Epithelial cell of proximal tubule (primary cell): ENCODE measurements around the gene CFAP46. TPM values are rescaled to one million over a fixed set of nuclear protein-coding genes. Genes with fewer than 3 reads are reported as not detected.

Experiments
- DNase-seq: peaks from one replicate; pipeline ENCODE4 v3.0.0-alpha.2; 2011; ENCODE audit warnings: low read depth
- H3K4me3 ChIP-seq: 2 replicates; pipeline ENCODE4 v1.5.1; 2011; ENCODE audit warnings: low read depth, mild to moderate bottlenecking, low read length
- CTCF ChIP-seq: conservative IDR thresholded peaks from 2 replicates; pipeline ENCODE4 v1.5.1; 2012; ENCODE audit warnings: low read depth, mild to moderate bottlenecking, low read length
- total RNA-seq: library from RNA; depleted of rRNA; stranded (reverse); fragments of >200 nt; gene quantifications from 2 replicates; pipeline ENCODE4 v1.2.3, GENCODE V29; 2015

Gene CFAP46
- total RNA-seq, 1 donor from 2014 or later = 2.2 TPM

GRCh38 chr10:132785723-132786475, 156.5 kb downstream of the CFAP46 start, which contains the start of gene NKX6-2:
TSS of gene NKX6-2 (minus strand) at chr10:132786147. CDS start at chr10:132785948, 199 bp downstream.
- no peak for DNase-seq
- TF ChIP-seq CTCF = no peak
- H3K4me3 ChIP-seq = no peak within 1 kb of the TSS

GRCh38 chr10:132784866-132785722, 157.3 kb downstream of the CFAP46 start:
- DNase-seq = no peak
- no peak for TF ChIP-seq CTCF
- no peak overlapping the region for H3K4me3 ChIP-seq

GRCh38 chr10:132783940-132784865, 158.2 kb downstream of the CFAP46 start:
- TF ChIP-seq CTCF = no peak
- H3K4me3 ChIP-seq = no peak overlapping the region
- no peak for DNase-seq

GRCh38 chr10:132783165-132783939, 159.0 kb downstream of the CFAP46 start:
- no peak overlapping the region for H3K4me3 ChIP-seq
- no peak for TF ChIP-seq CTCF
- no peak for DNase-seq

GRCh38 chr10:132781556-132781955, 160.8 kb downstream of the CFAP46 start:
- DNase-seq = no peak
- no peak overlapping the region for H3K4me3 ChIP-seq
- TF ChIP-seq CTCF = no peak

GRCh38 chr10:132780356-132780755, 162.0 kb downstream of the CFAP46 start:
- TF ChIP-seq CTCF = no peak
- no peak for DNase-seq
- no peak overlapping the region for H3K4me3 ChIP-seq
